ENCODE results near the gene HBEGF.

Gene HBEGF

GRCh38 chr5:140331638-140332037 is 14.8 kb downstream of the HBEGF start:
- DNase-seq = no peak

- no peak for DNase-seq
Observed at GRCh38 chr5:140329739-140330481, 16.5 kb downstream of the HBEGF start.

GRCh38 chr5:140328036-140328764 is 18.2 kb downstream of the HBEGF start:
- DNase-seq = no peak

GRCh38 chr5:140327589-140327988 is 18.8 kb downstream of the HBEGF start:
- DNase-seq = no peak

GRCh38 chr5:140325486-140325885 is 20.9 kb downstream of the HBEGF start:
- no peak for DNase-seq

GRCh38 chr5:140324617-140325241 is 21.7 kb downstream of the HBEGF start:
- DNase-seq = no peak

- no peak for DNase-seq
Observed at GRCh38 chr5:140324041-140324600, 22.3 kb downstream of the HBEGF start.

- no peak for DNase-seq
Observed at GRCh38 chr5:140322751-140323731, 23.4 kb downstream of the HBEGF start.

- no peak for DNase-seq
Observed at GRCh38 chr5:140321796-140322195, 24.6 kb downstream of the HBEGF start.

- no peak for DNase-seq
Observed at GRCh38 chr5:140319833-140320232, 26.6 kb downstream of the HBEGF start.

GRCh38 chr5:140318792-140319191 is 27.6 kb downstream of the HBEGF start:
- no peak for DNase-seq

GRCh38 chr5:140317859-140318258 is 28.5 kb downstream of the HBEGF start:
- DNase-seq = no peak

- DNase-seq = no peak
Observed at GRCh38 chr5:140312791-140313189, 33.6 kb downstream of the HBEGF start.

- DNase-seq = no peak
Observed at GRCh38 chr5:140312067-140312790, 34.2 kb downstream of the HBEGF start.

GRCh38 chr5:140311011-140311467 is 35.4 kb downstream of the HBEGF start:
- no peak for DNase-seq

GRCh38 chr5:140310434-140310833 is 36.0 kb downstream of the HBEGF start:
- DNase-seq = no peak

- no peak for DNase-seq
Observed at GRCh38 chr5:140309706-140310249, 36.6 kb downstream of the HBEGF start.

- no peak for DNase-seq
Observed at GRCh38 chr5:140305471-140305870, 40.9 kb downstream of the HBEGF start.

GRCh38 chr5:140303966-140304365 is 42.4 kb downstream of the HBEGF start:
- DNase-seq = no peak

GRCh38 chr5:140302786-140303639 is 43.4 kb downstream of the HBEGF start, which contains the start of gene PFDN1:
Gene PFDN1, minus strand, starts transcription at chr5:140303101. Its CDS starts 28 bp downstream, at chr5:140303073.
- peak; percentile 78 to 81 (median 78) for DNase-seq

Data from activated CD4-positive, CD25-positive, alpha-beta regulatory T cell (primary cell).